Liver (tissue), 3 donors: ENCODE measurements around the gene EHMT1.

Experiments
- TAF1 ChIP-seq: conservative IDR thresholded peaks from 2 replicates; pipeline ENCODE4 v1.6.1; 2016; ENCODE audit warnings: antibody characterized with exemption, mild to moderate bottlenecking
- TF ChIP-seq, protein P1 (sequence below): fragments of 150-350 bp; IDR thresholded peaks from 2 replicates; pipeline ENCODE4 v1.5.1; 2017; ENCODE audit warnings: improper control_type of control experiment, low read depth, low read length; ENCODE audit not compliant: missing input control
- donor health status: healthy.
- donor health status: healthy.

DNA sequence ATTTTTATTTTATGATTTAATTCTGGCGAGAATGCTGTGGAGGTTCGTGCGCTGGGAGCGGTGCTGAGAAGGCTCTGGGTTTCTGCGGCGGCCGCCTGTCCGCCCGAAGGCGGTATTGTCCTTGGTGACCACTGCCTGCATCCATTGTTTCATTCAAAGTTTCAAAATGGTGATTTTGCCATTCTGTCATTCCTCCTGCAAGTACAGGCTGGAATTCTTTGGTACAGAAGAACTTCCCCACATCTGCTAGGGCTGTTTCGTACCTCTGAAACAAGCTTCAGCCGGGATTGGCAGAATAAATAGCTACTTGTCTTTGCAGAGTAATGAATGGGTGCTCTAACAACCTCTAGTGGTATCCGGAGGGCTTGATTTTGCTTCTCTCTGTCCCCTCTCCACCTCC, 146.2 kb downstream of the EHMT1 start:
- TF ChIP-seq TAF1, result no peak
- TF ChIP-seq, protein P1, sequence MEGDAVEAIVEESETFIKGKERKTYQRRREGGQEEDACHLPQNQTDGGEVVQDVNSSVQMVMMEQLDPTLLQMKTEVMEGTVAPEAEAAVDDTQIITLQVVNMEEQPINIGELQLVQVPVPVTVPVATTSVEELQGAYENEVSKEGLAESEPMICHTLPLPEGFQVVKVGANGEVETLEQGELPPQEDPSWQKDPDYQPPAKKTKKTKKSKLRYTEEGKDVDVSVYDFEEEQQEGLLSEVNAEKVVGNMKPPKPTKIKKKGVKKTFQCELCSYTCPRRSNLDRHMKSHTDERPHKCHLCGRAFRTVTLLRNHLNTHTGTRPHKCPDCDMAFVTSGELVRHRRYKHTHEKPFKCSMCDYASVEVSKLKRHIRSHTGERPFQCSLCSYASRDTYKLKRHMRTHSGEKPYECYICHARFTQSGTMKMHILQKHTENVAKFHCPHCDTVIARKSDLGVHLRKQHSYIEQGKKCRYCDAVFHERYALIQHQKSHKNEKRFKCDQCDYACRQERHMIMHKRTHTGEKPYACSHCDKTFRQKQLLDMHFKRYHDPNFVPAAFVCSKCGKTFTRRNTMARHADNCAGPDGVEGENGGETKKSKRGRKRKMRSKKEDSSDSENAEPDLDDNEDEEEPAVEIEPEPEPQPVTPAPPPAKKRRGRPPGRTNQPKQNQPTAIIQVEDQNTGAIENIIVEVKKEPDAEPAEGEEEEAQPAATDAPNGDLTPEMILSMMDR, result no peak
